ENCODE measurements around the gene IQSEC3.

IQSEC3 gene

DNA sequence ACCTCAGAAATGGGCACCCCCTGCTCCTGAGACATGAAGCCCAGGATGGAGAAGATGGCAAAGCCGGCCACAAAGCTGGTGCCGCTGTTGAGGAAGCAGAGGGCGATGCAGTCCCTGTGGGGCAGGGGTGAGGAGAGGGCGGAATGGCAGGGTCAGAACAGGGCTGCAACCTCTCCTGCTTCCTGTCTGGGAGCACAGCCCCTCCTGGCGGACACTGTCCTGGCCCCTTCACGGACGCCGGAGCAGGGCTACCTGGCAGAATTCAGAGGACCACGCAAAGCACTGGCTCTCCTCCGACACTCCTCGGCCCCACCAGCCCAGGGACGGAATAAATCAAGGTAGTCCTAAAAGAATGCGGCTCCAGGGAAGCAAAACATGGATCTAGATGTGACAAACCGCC is 159.8 kb downstream of the IQSEC3 start:
- Mint-ChIP-seq H3K9me3 (ENCODE audit: low read depth) (no peaks in the 10 kb centered on the region), H3K27me3 (no peaks in the 10 kb centered on the region), H3K4me3 (no peak overlapping the region), H3K27ac (no peak overlapping the region), H3K36me3 (no peaks in the 10 kb centered on the region), H3K4me1 (ENCODE audit: low read depth) (no peaks in the 10 kb centered on the region)

DNA sequence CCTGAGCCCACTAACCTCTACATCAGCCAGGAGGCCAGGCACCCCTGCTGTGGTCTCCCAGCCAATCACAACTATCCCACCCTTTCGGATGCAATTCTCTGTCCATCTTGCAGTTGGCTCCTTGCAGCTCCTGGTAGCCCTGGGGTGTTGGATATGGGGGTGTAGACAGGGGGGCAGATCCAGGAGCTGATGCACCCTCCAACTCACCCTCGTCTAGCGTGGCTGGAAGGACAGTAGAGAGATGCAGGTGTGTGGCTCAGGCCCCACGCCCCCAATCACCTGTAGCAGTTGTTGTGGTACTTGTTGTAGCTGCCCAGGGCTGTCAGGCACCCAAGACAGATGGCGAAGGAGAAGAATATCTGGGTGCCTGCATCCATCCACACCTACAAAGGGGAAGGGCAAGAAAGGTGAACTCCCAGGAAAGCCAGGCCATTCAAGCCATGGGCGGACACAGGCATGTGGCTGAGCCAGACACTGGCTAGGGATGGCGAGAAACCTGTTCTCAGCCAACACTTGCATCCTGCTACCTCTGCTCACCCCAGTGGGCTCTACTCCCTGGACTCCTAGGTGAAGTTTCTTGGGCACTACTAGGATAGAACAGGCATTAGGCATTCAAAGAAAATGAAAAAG is 160.8 kb downstream of the IQSEC3 start:
- Mint-ChIP-seq H3K27me3 (no peaks in the 10 kb centered on the region), H3K27ac (no peak overlapping the region)

More for the DNA sequence above, 160.8 kb downstream of the IQSEC3 start:
- Mint-ChIP-seq H3K4me3 (no peak overlapping the region), H3K4me1 (ENCODE audit: low read depth) (no peaks in the 10 kb centered on the region), H3K36me3 (no peaks in the 10 kb centered on the region), H3K9me3 (ENCODE audit: low read depth) (no peaks in the 10 kb centered on the region)

Measured in activated naive CD8-positive, alpha-beta T cell (primary cell).